Panc1 (cell line): Measurements from ENCODE around the gene KLHL30.

Experiments used
- TCF7L2 ChIP-seq: IDR thresholded peaks from 2 replicates; pipeline ENCODE4 v1.6.1; 2011; ENCODE audit warnings: mild to moderate bottlenecking, low read depth, low read length, inconsistent platforms
- TF ChIP-seq, protein P1 (sequence below): fragments of 450-650 bp; IDR thresholded peaks from 2 replicates; pipeline ENCODE4 v1.5.1; 2017; ENCODE audit warnings: mild to moderate bottlenecking

DNA sequence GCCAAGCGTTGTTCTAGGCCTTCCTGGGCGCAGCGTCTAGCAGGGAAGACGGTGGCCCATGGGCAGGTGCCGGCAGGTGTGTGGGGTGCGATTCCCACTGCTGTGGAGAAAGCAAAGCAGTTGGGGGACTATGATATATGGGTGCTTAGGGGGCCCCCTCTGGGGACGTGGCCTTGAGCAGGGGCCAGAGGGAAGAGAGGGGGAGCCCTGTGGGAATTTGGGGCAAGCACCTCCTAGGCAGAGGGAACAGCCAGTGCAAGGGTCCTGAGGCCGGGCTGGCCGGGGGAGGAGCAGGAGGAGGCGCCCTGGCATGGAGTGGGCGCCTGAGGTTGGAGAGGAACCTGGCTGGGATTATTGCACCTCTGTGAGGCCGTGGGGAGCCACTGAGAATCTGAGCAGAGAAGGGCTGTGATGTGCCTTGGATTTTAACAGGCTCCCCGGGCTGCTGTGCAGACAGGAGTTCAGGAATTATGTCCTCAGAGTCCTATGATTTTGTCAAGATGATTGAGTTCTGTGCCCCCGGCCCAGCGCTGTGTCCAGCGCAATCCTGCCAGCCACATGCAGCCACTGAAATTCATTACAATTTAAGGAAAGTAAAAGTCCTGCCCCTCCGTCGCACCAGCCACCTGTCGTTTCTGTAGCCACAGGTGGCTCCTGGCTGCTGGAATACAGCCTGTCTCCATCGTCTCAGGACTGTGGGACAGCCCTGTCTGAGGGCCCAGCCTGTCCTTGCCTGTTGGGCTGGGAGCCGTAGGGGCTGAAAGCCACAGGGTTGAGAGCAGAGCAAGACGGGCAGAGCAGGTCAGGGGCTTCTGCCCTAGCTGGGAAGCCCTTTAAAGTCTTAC is 9.1 kb upstream of the KLHL30 start:
- TF ChIP-seq, protein P1, sequence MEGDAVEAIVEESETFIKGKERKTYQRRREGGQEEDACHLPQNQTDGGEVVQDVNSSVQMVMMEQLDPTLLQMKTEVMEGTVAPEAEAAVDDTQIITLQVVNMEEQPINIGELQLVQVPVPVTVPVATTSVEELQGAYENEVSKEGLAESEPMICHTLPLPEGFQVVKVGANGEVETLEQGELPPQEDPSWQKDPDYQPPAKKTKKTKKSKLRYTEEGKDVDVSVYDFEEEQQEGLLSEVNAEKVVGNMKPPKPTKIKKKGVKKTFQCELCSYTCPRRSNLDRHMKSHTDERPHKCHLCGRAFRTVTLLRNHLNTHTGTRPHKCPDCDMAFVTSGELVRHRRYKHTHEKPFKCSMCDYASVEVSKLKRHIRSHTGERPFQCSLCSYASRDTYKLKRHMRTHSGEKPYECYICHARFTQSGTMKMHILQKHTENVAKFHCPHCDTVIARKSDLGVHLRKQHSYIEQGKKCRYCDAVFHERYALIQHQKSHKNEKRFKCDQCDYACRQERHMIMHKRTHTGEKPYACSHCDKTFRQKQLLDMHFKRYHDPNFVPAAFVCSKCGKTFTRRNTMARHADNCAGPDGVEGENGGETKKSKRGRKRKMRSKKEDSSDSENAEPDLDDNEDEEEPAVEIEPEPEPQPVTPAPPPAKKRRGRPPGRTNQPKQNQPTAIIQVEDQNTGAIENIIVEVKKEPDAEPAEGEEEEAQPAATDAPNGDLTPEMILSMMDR: no peak
- no peak for TF ChIP-seq TCF7L2
